ENCODE data around the gene TMC7. TPM values are rescaled to one million over a fixed set of nuclear protein-coding genes. Genes with fewer than 3 reads are reported as not detected.
"Not testable (repeated sequence)": the region's sequence is repeated elsewhere in the genome, so short reads cannot be mapped to it uniquely, and the experiment has no call there.

Gene TMC7
- total RNA-seq, 4 donors from 2014 or later, result 0.36 to 4.3 (median 1.3) TPM

- no peak for TF ChIP-seq CTCF (IDR thresholded peaks at IDR 0.05)
- DNase-seq (ENCODE audit: low spot score) (no peak), ATAC-seq (ENCODE audit: low FRiP score) (no peak)
Observed at GRCh38 chr16:18943414-18943813, 40.3 kb upstream of the TMC7 start.

- no peak for ATAC-seq (ENCODE audit: low FRiP score)
- no peak for TF ChIP-seq CTCF (IDR thresholded peaks at IDR 0.05)
Observed at GRCh38 chr16:18945233-18945632, 38.5 kb upstream of the TMC7 start.

GRCh38 chr16:18948372-18949020, 35.2 kb upstream of the TMC7 start:
- TF ChIP-seq CTCF (IDR thresholded peaks at IDR 0.05), result no peak
- DNase-seq (ENCODE audit: low spot score) (no peak), ATAC-seq (ENCODE audit: low FRiP score) (no peak)

More at GRCh38 chr16:18945233-18945632, 38.5 kb upstream of the TMC7 start:
- no peak for DNase-seq (ENCODE audit: low spot score)

- no peak for TF ChIP-seq CTCF (IDR thresholded peaks at IDR 0.05)
- no peak for DNase-seq (ENCODE audit: low spot score)
- ATAC-seq (ENCODE audit: low FRiP score), result no peak
Observed at GRCh38 chr16:18950469-18951185, 33.1 kb upstream of the TMC7 start.

GRCh38 chr16:18953547-18953946, 30.2 kb upstream of the TMC7 start:
- DNase-seq (ENCODE audit: low spot score) (no peak), ATAC-seq (ENCODE audit: low FRiP score) (no peak)
- TF ChIP-seq CTCF (IDR thresholded peaks at IDR 0.05), result no peak

- ATAC-seq (ENCODE audit: low FRiP score); DNase-seq (ENCODE audit: low spot score): not testable (repeated sequence)
Observed at GRCh38 chr16:18955874-18956580, 27.7 kb upstream of the TMC7 start.

GRCh38 chr16:18956658-18957241, 27.0 kb upstream of the TMC7 start:
- not testable (repeated sequence) for DNase-seq (ENCODE audit: low spot score); ATAC-seq (ENCODE audit: low FRiP score)
